Sigmoid colon (tissue), 7 donors: ENCODE measurements around the gene PDS5B. TPM values are rescaled to one million over a fixed set of nuclear protein-coding genes. Genes with fewer than 3 reads are reported as not detected.

ENCODE experiments used
- DNase-seq: peaks from one replicate; pipeline ENCODE4 v3.0.0-alpha.2; 2019
- H3K27ac ChIP-seq, 4 donors: fragments of 200-600 bp; sonication (generic); one replicate each; pipeline ENCODE4 v1.5.1; 2016 to 2019; ENCODE audit warnings: mild to moderate bottlenecking in 1 of 4
- H3K27me3 ChIP-seq, 3 donors: fragments of 200-600 bp; sonication (generic); one replicate each; pipeline ENCODE4 v1.5.1; 2019; ENCODE audit warnings: mild to moderate bottlenecking in 1 of 3
- H3K36me3 ChIP-seq, 4 donors: fragments of 200-600 bp; sonication (generic); one replicate each; pipeline ENCODE4 v1.5.1; 2016 to 2019
- H3K4me1 ChIP-seq, 4 donors: fragments of 200-600 bp; sonication (generic); one replicate each; pipeline ENCODE4 v1.5.1; 2017 to 2019
- H3K4me3 ChIP-seq, 4 donors: fragments of 200-600 bp; sonication (generic); one replicate each; pipeline ENCODE4 v1.5.1; 2017 to 2019; ENCODE audit warnings: mild to moderate bottlenecking in 2 of 4, moderate library complexity in 1 of 4
- H3K9me3 ChIP-seq, 4 donors: fragments of 200-600 bp in 3 of 4; sonication (generic) in 3 of 4; one replicate each; pipeline versions ENCODE4 v1.5.1 to v1.6.1; 2013 to 2019
- CTCF ChIP-seq, 4 experiments: fragments of 450-650 bp in 3 of 4; fragments of 200-600 bp in 1 of 4; IDR thresholded peaks; one replicate each; pipeline ENCODE4 v1.5.1; 2016 to 2019; ENCODE audit warnings: antibody characterized with exemption in 4 of 4, mild to moderate bottlenecking in 3 of 4, moderate library complexity in 2 of 4
- EP300 ChIP-seq, 4 donors: sonication (generic); formaldehyde crosslinking; IDR thresholded peaks; one replicate each; pipeline ENCODE4 v1.6.1; 2017; ENCODE audit warnings: antibody characterized with exemption in 4 of 4
- POLR2A ChIP-seq, 2 donors: fragments of 450-650 bp; IDR thresholded peaks; one replicate each; pipeline ENCODE4 v1.6.1; 2016; ENCODE audit warnings: antibody characterized with exemption in 2 of 2, mild to moderate bottlenecking in 2 of 2, moderate library complexity in 2 of 2
- POLR2AphosphoS5 ChIP-seq, 4 donors: sonication (generic); formaldehyde crosslinking; IDR thresholded peaks; one replicate each; pipeline ENCODE4 v1.6.1; 2017; ENCODE audit warnings: antibody characterized with exemption in 4 of 4
- WGBS, 2 donors: extraction: QIAGEN DNeasy Blood & Tissue Kit; methylation state at CpG; one replicate each; pipeline ENCODE4 v1.1.7; 2013; 5-methylcytosine and 5-hydroxymethylcytosine counted together
- intact Hi-C: fragments of 100-400 bp; cut with DNase I; formaldehyde crosslinking; loops from one replicate; pipeline ENCODE4 v1.15.1; 2023
- polyA plus RNA-seq, 3 donors: library from polyadenylated mRNA; stranded (reverse); fragments of 200-250 nt; gene quantifications; one replicate each; pipeline ENCODE4 v1.2.3, GENCODE V29; 2013
- total RNA-seq, 4 donors: library from RNA; depleted of rRNA; stranded (reverse); fragments of >200 nt; gene quantifications; one replicate each; pipeline ENCODE4 v1.1.0, GENCODE V29; 2016
- donor health status: healthy with polysubstance abuse.
- donor health status: Bipolar disorder and iron deficiency.
- donor health status: healthy.

Gene PDS5B
- total and polyA plus RNA-seq, 7 donors, result 3.6 to 65.0 (median 52.8) TPM

- Histone ChIP-seq H3K9me3 (no peaks in the 10 kb centered on the region), H3K4me3 (no peak overlapping the region), H3K27me3 (no peaks in the 10 kb centered on the region), H3K4me1 (no peaks in the 10 kb centered on the region), H3K27ac (no peak overlapping the region), H3K36me3 (peaks cover 0 to 59% (median 0%) of the 10 kb centered on the region in 4 donors)
- no peak for DNase-seq
- WGBS, 2 donors, result 97 to 98% methylated on average over 2 of the region's 2 CpGs
- TF ChIP-seq EP300 (IDR thresholded peaks at IDR 0.05) (no peak), POLR2A (IDR thresholded peaks at IDR 0.05) (no peak), POLR2AphosphoS5 (IDR thresholded peaks at IDR 0.05) (no peak), CTCF (IDR thresholded peaks at IDR 0.05) (no peak)
- intact Hi-C loops, result no loop called here
Measured at GRCh38 chr13:32674503-32674902, 88.3 kb downstream of the PDS5B start.

GRCh38 chr13:32676242-32676641, 90.0 kb downstream of the PDS5B start:
- no peak for DNase-seq
- no peak for TF ChIP-seq POLR2A (IDR thresholded peaks at IDR 0.05)
- TF ChIP-seq EP300 (IDR thresholded peaks at IDR 0.05), result no peak
- TF ChIP-seq CTCF (IDR thresholded peaks at IDR 0.05), result no peak
- no peak for TF ChIP-seq POLR2AphosphoS5 (IDR thresholded peaks at IDR 0.05)
- Histone ChIP-seq H3K27me3 (no peaks in the 10 kb centered on the region), H3K4me1 (no peaks in the 10 kb centered on the region), H3K4me3 (no peak overlapping the region), H3K36me3 (peaks cover 0 to 64% (median 4%) of the 10 kb centered on the region in 4 donors), H3K27ac (no peak overlapping the region), H3K9me3 (no peaks in the 10 kb centered on the region)
- WGBS, 2 donors, result 86 to 98% methylated on average over 4 of the region's 4 CpGs
- intact Hi-C loops, result no loop called here

- no peaks in the 10 kb centered on the region for H3K9me3 ChIP-seq
- DNase-seq, result no peak
- H3K27me3 ChIP-seq, result no peaks in the 10 kb centered on the region
- H3K4me1 ChIP-seq, result no peaks in the 10 kb centered on the region
- TF ChIP-seq POLR2AphosphoS5 (IDR thresholded peaks at IDR 0.05) (no peak), POLR2A (IDR thresholded peaks at IDR 0.05) (no peak), CTCF (IDR thresholded peaks at IDR 0.05) (no peak), EP300 (IDR thresholded peaks at IDR 0.05) (no peak)
- H3K36me3 ChIP-seq, result peaks cover 0 to 43% (median 4%) of the 10 kb centered on the region in 4 donors
- WGBS, 2 donors, result 89 to 94% methylated on average over 1 of the region's 1 CpG
- no peak overlapping the region for H3K4me3 ChIP-seq
- no peak overlapping the region for H3K27ac ChIP-seq
- intact Hi-C loops, result no loop called here
Measured at GRCh38 chr13:32682130-32682529, 95.9 kb downstream of the PDS5B start.

GRCh38 chr13:32682740-32683139, 96.5 kb downstream of the PDS5B start:
- Histone ChIP-seq H3K9me3 (no peaks in the 10 kb centered on the region), H3K27ac (no peak overlapping the region), H3K27me3 (no peaks in the 10 kb centered on the region), H3K36me3 (peaks cover 0 to 39% (median 4%) of the 10 kb centered on the region in 4 donors), H3K4me1 (no peaks in the 10 kb centered on the region), H3K4me3 (no peak overlapping the region)
- no peak for DNase-seq
- 96% methylated on average over 6 of the region's 6 CpGs for WGBS, 2 donors
- intact Hi-C loops, result no loop called here
- TF ChIP-seq EP300 (IDR thresholded peaks at IDR 0.05), result no peak
- no peak for TF ChIP-seq POLR2A (IDR thresholded peaks at IDR 0.05)
- no peak for TF ChIP-seq CTCF (IDR thresholded peaks at IDR 0.05)
- TF ChIP-seq POLR2AphosphoS5 (IDR thresholded peaks at IDR 0.05), result no peak

- H3K27me3 ChIP-seq, result no peaks in the 10 kb centered on the region
- no peak overlapping the region for H3K27ac ChIP-seq
- intact Hi-C loops, result no loop called here
- H3K36me3 ChIP-seq, result peaks cover 0 to 19% (median 0%) of the 10 kb centered on the region in 4 donors
- H3K9me3 ChIP-seq, result no peaks in the 10 kb centered on the region
- no peaks in the 10 kb centered on the region for H3K4me1 ChIP-seq
- H3K4me3 ChIP-seq, result no peak overlapping the region
- no peak for DNase-seq
- 39 to 72% methylated on average over 2 of the region's 2 CpGs for WGBS, 2 donors
- no peak for TF ChIP-seq CTCF (IDR thresholded peaks at IDR 0.05)
- TF ChIP-seq POLR2A (IDR thresholded peaks at IDR 0.05), result no peak
- no peak for TF ChIP-seq EP300 (IDR thresholded peaks at IDR 0.05)
- TF ChIP-seq POLR2AphosphoS5 (IDR thresholded peaks at IDR 0.05), result no peak
Measured at GRCh38 chr13:32687275-32687674, 101.0 kb downstream of the PDS5B start.
